HG03103 (cell line): ENCODE measurements around the gene ZBTB7C.

Experiments used
- ATAC-seq: cut with Tn5 transposase; IDR thresholded peaks from one replicate; pipeline ENCODE4 v1.9.1; 2021; ENCODE audit warnings: low read depth; ENCODE audit not compliant: unreplicated experiment

Gene ZBTB7C

GRCh38 chr18:48106976-48107781, 302.0 kb downstream of the ZBTB7C start:
- no peak for ATAC-seq

DNA sequence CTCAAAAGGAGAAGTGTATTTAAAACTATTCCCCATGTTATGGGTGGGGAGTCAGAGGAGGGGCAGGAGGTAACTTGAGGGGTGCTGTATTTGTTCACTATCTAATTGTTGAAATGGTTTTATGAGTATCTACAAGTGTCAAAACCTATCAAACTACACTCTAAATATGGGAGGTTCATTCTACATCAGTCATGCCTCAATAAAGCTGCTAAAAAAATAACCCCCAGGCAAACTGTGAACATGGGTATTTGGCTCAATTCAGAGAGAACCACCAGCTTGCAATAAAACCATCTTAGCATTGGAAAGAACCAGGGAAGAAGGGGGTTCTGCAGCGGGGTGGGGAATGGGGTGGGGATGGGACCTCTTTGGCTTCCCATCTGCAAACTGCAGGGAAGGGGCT, 302.7 kb downstream of the ZBTB7C start:
- no peak for ATAC-seq

DNA sequence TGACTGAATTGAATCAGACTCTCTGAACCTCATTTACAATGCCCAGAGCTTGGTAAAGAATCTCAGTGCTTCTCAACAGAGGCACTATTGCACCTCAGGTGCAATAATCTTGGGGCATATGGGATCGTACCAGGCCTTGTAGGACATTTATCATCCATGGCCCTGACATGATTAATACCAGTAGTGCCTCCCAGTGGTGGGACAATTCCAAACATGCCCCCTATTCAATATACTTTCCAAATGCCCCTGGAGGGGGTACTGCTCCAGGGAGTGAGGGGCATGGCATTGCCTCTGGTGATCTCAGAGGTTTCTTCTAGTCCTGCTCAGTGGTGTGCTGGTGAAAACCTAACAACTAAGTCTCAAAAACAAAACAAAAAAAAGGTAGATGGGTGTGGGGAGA, 303.9 kb downstream of the ZBTB7C start:
- no peak for ATAC-seq

GRCh38 chr18:48104705-48105104, 304.5 kb downstream of the ZBTB7C start:
- no peak for ATAC-seq

- ATAC-seq: no peak
Observed at GRCh38 chr18:48100651-48101165, 308.5 kb downstream of the ZBTB7C start.

DNA sequence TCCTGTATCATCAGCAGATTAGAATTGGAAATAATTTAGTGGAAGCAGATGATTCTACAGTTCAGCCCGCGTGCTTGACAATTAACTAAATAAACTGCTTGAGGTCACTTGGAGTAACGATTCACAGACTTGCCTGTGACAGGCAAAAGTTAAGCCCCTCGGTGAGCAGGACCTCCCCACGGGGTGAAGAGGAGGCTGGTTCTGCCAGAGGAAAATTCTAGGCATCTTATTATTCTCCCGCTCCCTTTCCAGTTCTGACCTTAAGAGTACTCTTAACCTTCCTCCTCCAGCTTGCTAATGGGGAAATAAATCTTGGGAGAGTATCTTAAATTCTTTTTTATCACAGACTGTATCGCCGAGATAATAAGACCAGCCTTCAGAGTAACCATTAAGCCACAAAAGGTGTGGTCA, 309.0 kb downstream of the ZBTB7C start:
- ATAC-seq: no peak

GRCh38 chr18:48099481-48100164, 309.6 kb downstream of the ZBTB7C start:
- ATAC-seq: no peak

DNA sequence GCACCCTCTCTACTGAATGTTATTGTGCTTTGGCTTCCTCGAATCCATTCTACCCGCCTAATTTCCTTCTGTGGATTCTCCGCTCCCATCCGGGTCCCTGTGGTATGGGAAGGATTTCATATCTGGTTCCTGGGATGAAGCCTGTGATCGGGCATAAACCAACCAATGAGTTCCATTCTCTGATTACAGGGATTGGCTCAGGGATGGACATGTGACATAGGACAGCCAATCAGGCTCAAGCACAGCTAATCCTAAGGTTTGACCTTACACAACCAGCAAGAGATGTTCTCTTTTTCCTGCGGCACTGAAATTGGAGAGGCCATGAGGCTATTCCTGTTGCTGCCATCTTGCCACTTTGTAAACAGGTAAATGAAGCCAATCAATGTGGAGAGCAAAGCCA, 310.6 kb downstream of the ZBTB7C start:
- ATAC-seq: no peak

DNA sequence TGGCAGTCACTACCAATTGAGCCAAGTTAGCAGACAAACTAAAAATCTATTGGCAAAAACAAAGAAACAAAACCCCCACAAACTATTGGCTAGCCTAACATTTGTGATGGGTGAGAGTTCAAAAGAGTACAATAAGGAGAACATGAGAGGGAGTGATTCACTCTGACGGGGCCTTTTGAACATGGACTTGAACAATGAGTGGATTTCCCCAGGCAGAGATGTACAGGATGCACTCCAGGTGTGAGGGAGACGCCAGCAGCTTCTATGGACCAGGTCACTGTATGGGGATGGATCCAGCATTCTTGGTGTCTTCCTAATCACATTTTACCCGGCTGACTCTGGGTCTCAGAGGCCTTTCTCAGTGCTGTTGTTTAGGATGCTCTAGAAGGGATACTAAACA, 311.2 kb downstream of the ZBTB7C start:
- ATAC-seq: no peak

DNA sequence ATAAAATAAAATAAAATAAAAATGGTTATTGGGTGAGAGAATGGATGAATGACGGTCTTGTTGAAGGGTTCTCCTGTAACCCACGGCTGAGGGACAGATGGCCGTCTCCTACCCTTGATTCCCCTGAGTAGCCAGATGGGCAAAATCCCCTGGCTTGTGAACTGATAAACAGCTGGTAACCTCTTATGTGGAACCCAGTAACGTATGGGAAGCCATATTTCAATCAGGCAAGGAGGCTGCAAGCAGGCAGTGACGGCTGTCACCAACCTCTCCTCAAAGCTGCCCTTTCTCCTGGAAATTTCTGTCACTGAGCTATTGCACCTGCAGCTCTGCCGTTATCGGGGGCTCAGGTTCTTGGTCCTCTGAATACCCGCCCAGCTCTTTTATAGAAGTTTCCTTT, 313.5 kb downstream of the ZBTB7C start:
- ATAC-seq: no peak

DNA sequence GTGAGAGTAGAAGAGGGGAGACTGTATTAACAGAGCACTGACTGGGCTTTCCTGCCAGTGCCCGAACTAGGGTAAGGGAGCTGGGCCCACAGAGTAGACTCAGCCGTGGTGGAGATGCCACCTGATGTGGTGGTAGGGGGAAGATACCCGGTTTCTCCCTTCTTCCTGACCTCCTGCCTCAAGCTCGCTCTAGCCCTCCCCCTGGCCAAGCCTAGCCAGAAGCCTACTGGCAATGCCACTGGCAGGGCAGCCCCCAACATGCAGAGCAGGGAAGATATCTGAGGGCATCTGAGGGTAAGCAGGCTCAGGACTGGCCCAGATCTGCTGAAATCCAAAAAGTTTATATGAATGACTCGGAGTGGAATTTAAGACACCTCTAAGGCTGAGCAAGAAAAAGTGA, 316.1 kb downstream of the ZBTB7C start:
- ATAC-seq: no peak

GRCh38 chr18:48091869-48092497, 317.2 kb downstream of the ZBTB7C start:
- no peak for ATAC-seq

DNA sequence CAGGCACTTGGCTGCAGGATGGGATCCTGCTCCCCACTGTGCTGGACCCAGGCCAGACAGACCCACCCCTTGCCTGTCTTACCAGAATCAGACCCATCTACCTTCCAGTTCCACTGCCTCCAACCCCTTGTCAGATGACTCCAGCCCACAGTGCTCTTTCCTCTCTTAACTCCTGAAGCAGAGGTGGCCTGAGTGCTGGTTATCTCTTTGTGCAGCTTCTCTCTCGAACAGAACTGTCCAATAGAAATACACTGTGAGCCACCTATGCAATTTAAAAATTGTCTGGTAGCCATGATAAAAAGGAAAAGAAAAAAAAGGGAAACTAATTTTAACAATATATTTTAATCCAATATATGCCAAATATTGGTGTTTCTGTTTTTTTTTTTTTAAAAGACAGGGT, 318.5 kb downstream of the ZBTB7C start:
- no peak for ATAC-seq

DNA sequence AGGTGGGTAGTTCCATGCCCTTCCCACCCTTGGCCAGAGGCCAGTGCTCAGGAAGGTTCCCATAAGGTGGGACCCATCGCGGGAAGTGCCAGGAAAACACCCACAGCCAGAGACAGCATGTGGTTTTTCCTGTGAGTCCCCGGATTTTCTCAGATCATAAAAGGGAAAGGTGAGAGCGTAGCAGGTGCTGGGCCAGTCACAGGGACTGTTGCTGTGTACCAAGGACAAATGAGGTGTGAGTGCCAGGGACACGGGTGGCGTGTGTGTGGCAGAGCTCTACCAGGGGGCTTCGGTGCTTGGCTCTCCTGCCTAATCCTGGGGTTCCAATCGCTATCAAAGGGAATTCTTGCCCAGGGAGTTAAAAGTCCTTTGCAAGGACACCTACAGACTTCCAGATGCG, 319.2 kb downstream of the ZBTB7C start:
- ATAC-seq: no peak

DNA sequence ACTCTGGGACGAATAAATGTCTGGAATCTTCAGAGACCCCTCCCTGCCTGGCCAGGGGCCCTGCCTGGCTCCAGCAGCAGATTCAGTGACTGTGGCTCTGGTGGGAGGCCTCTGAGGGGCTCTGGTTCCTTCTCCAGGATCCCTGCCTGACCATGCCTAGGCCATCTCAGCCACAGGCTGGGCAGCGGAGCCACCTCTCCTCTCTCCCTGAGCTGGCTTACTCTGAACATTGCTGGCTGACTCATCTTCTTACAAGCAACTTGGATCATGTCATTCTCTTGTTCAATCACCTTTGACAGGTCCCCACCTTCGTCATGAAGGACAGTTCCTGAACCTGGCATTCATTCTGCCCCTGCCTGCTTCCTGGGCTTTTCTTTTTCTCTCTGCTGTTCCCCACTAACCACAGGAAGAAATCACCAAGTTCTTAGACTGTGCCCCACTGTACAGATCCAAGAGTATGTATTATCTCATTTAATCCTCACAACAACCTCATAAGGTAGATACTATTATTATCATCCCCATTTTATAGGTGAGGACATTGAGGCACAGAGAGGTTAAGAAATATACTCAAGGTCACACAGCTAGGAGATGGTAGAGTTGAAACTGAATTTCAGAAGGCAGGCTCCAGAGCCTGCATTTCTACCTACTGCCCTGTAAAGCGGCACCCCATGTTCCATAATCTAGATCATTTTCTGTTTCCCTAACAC, 323.2 kb downstream of the ZBTB7C start:
- no peak for ATAC-seq

- ATAC-seq: no peak
Observed at GRCh38 chr18:48084858-48085257, 324.3 kb downstream of the ZBTB7C start.

DNA sequence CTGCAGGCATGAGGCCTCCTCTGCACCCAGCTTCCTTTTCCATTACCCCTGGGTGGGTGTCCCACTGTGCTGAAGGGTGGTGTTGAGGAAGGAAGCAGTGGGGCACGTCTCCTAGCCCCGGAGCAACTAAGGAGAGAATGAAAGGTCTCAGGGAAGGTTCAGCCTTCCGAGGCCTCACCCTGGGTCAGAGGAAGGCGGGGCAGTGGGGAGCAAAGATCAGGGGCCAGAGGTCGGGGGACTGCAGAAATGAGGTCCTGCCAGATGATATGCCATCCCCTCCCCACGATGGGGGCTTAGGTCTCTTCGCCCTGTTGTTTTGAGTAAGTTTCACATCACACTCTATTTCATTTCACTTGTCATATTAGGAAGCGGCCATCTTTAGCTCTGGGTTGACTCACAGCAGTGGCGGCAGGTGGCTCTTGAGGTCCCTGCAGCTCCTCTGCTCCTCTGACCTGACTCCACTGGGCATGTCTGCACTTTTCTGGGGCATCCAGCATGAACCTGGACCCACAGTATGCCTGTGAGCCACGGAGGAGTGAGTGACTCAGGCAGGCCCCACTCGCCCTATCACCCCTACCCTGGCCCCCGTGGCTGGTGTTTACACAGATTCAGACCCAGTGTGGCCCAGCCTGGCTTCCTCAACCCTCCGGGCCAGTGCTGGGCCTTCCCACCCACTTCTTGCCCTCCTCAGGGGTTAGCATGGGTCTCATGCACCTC, 325.0 kb downstream of the ZBTB7C start:
- ATAC-seq: no peak

DNA sequence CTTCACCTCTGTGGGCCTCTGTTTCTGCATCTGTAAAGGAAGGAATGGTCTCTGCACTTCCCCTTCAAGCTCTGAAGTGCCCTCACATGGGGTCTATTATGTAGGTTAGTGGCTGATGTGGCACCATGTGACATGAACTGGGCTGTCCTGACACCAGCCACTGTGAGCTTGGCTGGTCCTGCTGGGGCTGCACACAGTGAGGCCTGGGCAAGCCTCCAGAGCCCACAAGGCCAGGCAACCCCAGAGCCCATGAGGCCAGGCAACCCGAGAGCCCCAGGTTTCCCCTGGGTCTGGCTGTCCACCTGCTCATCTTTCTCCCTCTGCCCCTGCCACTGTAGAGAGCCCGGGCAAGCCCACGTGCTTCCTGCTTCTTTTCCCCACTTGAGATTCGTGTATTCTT, 328.6 kb downstream of the ZBTB7C start:
- ATAC-seq: no peak

DNA sequence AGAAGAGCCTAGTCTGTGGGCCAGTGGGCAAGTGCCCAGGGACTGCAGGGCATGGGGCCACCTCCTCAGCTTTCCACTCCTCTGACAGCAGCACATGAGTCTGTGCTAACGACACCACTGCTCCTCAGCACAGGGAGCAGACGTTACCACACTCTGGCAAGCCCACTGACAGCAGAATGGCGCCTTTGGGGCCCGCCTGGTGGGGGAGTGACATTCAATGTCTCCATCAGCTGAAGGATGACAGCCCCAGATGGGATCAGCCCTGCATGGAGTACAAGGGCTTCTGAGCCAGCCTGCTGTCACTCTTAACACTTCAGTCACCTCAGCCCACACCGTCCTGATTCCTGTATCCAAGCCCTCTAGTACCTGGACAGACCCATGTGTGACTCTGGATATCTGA, 329.3 kb downstream of the ZBTB7C start:
- ATAC-seq: no peak

DNA sequence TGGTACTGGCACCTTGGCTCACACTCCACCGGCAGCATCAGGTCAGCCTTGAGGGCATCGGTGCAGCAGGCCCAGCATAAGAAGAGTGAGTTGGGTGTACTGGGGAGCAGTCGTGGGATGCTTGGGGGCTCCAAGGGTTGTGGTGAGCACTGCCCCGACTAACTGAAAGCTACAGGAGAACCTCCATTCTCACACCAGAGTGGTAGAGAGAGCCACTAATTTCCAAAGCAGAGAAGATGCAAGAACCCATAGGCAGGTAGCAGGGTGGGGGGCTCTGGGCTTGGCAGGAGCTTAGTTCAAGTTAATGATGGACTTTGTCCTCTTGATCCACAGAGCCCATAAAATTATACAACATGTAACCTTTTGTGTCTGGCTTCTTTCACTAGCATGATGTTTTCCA, 330.7 kb downstream of the ZBTB7C start:
- ATAC-seq: no peak
